ENCODE measurements around the gene PAPLN. TPM values are rescaled to one million over a fixed set of nuclear protein-coding genes. Genes with fewer than 3 reads are reported as not detected.

The PAPLN gene
- polyA plus RNA-seq, 1 donor (not counting 4 experiments of a cell fraction or from before 2014, with no cell fraction given), result 8.2 TPM

DNA sequence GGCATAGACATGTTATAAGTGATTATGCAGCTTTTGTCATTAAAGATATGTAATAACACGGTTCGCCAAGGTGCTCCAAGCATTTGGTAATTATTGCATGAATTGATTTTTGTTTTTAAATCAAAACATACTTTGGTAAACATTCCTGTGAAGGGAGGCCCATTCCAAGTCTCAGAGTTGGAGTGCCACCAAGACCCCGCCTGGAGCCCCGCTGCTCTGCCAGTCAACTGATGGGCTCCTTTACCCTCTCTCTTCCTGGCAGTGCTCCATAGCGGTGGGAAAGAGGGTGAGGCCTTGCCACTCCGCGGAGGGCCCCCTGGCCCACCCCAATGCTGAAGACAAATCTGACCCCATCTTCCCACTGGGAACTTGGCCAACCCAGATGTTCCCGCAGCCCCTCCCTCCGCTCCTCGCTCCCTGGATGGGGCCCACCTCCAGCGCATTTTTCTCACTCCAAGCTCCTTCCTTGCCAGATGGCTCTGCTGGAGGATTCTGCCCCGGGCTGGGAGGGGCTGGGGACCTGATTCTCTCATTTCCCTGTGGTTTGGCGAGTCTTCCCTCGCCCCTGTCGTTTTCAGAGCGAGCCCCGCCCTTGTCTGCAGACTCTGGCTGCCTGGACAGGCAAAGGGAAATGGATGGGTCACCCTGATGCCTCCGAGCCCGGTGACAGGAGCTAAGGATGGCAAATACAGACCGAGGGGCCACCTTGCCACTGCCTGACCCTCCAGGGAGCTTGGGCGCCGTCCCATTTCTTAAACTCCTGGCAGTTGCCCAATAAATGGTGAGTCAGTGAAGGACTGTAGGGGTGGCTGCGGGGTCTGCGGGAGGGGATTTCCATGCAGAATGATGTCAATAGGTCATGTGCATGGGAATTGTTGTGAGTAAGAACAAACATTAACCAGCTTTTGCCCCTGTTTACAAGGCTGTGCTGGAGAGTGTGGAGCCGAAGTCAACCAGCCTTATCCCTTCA, 9.2 kb upstream of the PAPLN start:
- Histone ChIP-seq H3K27ac (ENCODE audit: control insufficient read depth, insufficient read depth, low read length) (peak overlapping the region; percentile 30), H3K9me1 (ENCODE audit: control insufficient read depth, extremely low read depth, insufficient read depth, low read length) (no peaks in the 10 kb centered on the region), H3K27me3 (ENCODE audit: control insufficient read depth, extremely low read depth, insufficient read depth, low read length) (peaks cover 16% of the 10 kb centered on the region), H2AFZ (ENCODE audit: control insufficient read depth, low read length) (no peak overlapping the region), H3K9me3 (ENCODE audit: control insufficient read depth, low read depth, low read length) (no peaks in the 10 kb centered on the region), H3K4me3 (ENCODE audit: control insufficient read depth in 2 of 3, extremely low read depth in 1 of 3, insufficient read depth in 2 of 3, low read depth in 1 of 3, low read length in 3 of 3) (peak overlapping the region in 1 of 3 experiments; percentile 21), H3K79me2 (ENCODE audit: control insufficient read depth, insufficient read depth, low read length) (no peaks in the 10 kb centered on the region), H3K4me1 (ENCODE audit: control insufficient read depth, extremely low read depth, insufficient read depth, low read length) (peaks cover 15% of the 10 kb centered on the region), H4K20me1 (ENCODE audit: control insufficient read depth, extremely low read depth, insufficient read depth, low read length) (no peaks in the 10 kb centered on the region), H3K4me2 (ENCODE audit: control insufficient read depth, extremely low read depth, insufficient read depth, low read depth, low read length) (peak overlapping the region; percentile 41), H3K9ac (ENCODE audit: control insufficient read depth, extremely low read depth, insufficient read depth, low read length) (peak overlapping the region; percentile 19), H3K36me3 (ENCODE audit: control insufficient read depth in 2 of 2, extremely low read depth in 1 of 2, insufficient read depth in 2 of 2, low read length in 2 of 2) (peaks cover 0 to 2% of the 10 kb centered on the region in 2 experiments)
- dilution Hi-C loops (cut with MboI; ENCODE audit: extremely low pct_ligation_motif_present, low sequenced_read_pairs), result no loop called here
- FAIRE-seq, result peak; percentile 9
- TF ChIP-seq CTCF (optimal IDR thresholded peaks at IDR 0.05 in 1 of 3, IDR thresholded peaks at IDR 0.05 in 1 of 3, conservative IDR thresholded peaks at IDR 0.05 in 1 of 3; ENCODE audit: extremely low read depth in 1 of 3, insufficient read depth in 2 of 3, low read length in 3 of 3) (no peak), EZH2 (IDR thresholded peaks at IDR 0.05; ENCODE audit: low read length) (no peak)
- no peak for DNase-seq (ENCODE audit: low read depth, low spot score)

- Histone ChIP-seq H3K9me1 (ENCODE audit: control insufficient read depth, extremely low read depth, insufficient read depth, low read length) (no peaks in the 10 kb centered on the region), H3K4me2 (ENCODE audit: control insufficient read depth, extremely low read depth, insufficient read depth, low read depth, low read length) (no peak overlapping the region), H3K4me3 (ENCODE audit: control insufficient read depth in 2 of 3, extremely low read depth in 1 of 3, insufficient read depth in 2 of 3, low read depth in 1 of 3, low read length in 3 of 3) (no peak overlapping the region), H3K4me1 (ENCODE audit: control insufficient read depth, extremely low read depth, insufficient read depth, low read length) (peaks cover 15% of the 10 kb centered on the region), H4K20me1 (ENCODE audit: control insufficient read depth, extremely low read depth, insufficient read depth, low read length) (no peaks in the 10 kb centered on the region), H3K9me3 (ENCODE audit: control insufficient read depth, low read depth, low read length) (no peaks in the 10 kb centered on the region), H3K27me3 (ENCODE audit: control insufficient read depth, extremely low read depth, insufficient read depth, low read length) (peaks cover 33% of the 10 kb centered on the region), H3K36me3 (ENCODE audit: control insufficient read depth in 2 of 2, extremely low read depth in 1 of 2, insufficient read depth in 2 of 2, low read length in 2 of 2) (no peaks in the 10 kb centered on the region), H3K79me2 (ENCODE audit: control insufficient read depth, insufficient read depth, low read length) (no peaks in the 10 kb centered on the region), H3K9ac (ENCODE audit: control insufficient read depth, extremely low read depth, insufficient read depth, low read length) (no peak overlapping the region), H2AFZ (ENCODE audit: control insufficient read depth, low read length) (no peak overlapping the region), H3K27ac (ENCODE audit: control insufficient read depth, insufficient read depth, low read length) (no peak overlapping the region)
- DNase-seq (ENCODE audit: low read depth, low spot score) (no peak), FAIRE-seq (no peak)
- TF ChIP-seq EZH2 (IDR thresholded peaks at IDR 0.05; ENCODE audit: low read length) (no peak), CTCF (optimal IDR thresholded peaks at IDR 0.05 in 1 of 3, IDR thresholded peaks at IDR 0.05 in 1 of 3, conservative IDR thresholded peaks at IDR 0.05 in 1 of 3; ENCODE audit: extremely low read depth in 1 of 3, insufficient read depth in 2 of 3, low read length in 3 of 3) (no peak)
- dilution Hi-C loops (cut with MboI; ENCODE audit: extremely low pct_ligation_motif_present, low sequenced_read_pairs), result no loop called here
Observed at GRCh38 chr14:73230051-73230450, 7.3 kb upstream of the PAPLN start.
